HG03196 (cell line): ENCODE data around the gene FRRS1.
"Not testable (repeated sequence)": the region's sequence is repeated elsewhere in the genome, so short reads cannot be mapped to it uniquely, and the experiment has no call there.

Source experiments
- ATAC-seq: cut with Tn5 transposase; IDR thresholded peaks from one replicate; pipeline ENCODE4 v1.9.1; 2021; ENCODE audit not compliant: unreplicated experiment

The FRRS1 gene

GRCh38 chr1:99766378-99766800 is at the start of gene FRRS1:
TSS of gene FRRS1 (minus strand) at chr1:99766635. CDS start at chr1:99748768, 17,867 bp downstream.
- peak; percentile 98 for ATAC-seq

- no peak for ATAC-seq
These were observed 48.0 kb upstream of the FRRS1 start for GRCh38 chr1:99814373-99814900.

GRCh38 chr1:99811747-99812146 is 45.3 kb upstream of the FRRS1 start:
- ATAC-seq, result no peak

GRCh38 chr1:99811075-99811474 is 44.6 kb upstream of the FRRS1 start:
- no peak for ATAC-seq

GRCh38 chr1:99808391-99809115 is 42.1 kb upstream of the FRRS1 start:
- peak; percentile 92 for ATAC-seq

GRCh38 chr1:99806882-99807281 is 40.4 kb upstream of the FRRS1 start:
- no peak for ATAC-seq

GRCh38 chr1:99801584-99801983 is 35.1 kb upstream of the FRRS1 start:
- ATAC-seq, result no peak

GRCh38 chr1:99793861-99794260 is 27.4 kb upstream of the FRRS1 start:
- not testable (repeated sequence) for ATAC-seq

GRCh38 chr1:99789715-99790114 is 23.3 kb upstream of the FRRS1 start:
- ATAC-seq, result no peak

- no peak for ATAC-seq
These were observed 22.5 kb upstream of the FRRS1 start for GRCh38 chr1:99788896-99789295.

- peak; percentile 63 for ATAC-seq
These were observed 20.5 kb upstream of the FRRS1 start for GRCh38 chr1:99786751-99787501.

- ATAC-seq, result no peak
These were observed 18.4 kb upstream of the FRRS1 start for GRCh38 chr1:99784809-99785255.

- ATAC-seq, result no peak
These were observed 17.7 kb upstream of the FRRS1 start for GRCh38 chr1:99784143-99784542.

- no peak for ATAC-seq
These were observed 16.5 kb upstream of the FRRS1 start for GRCh38 chr1:99782920-99783319.

- no peak for ATAC-seq
These were observed 16.0 kb upstream of the FRRS1 start for GRCh38 chr1:99782397-99782796.

- no peak for ATAC-seq
These were observed 15.4 kb upstream of the FRRS1 start for GRCh38 chr1:99781798-99782197.

GRCh38 chr1:99777752-99778151 is 11.3 kb upstream of the FRRS1 start:
- no peak for ATAC-seq

- no peak for ATAC-seq
These were observed 9.7 kb upstream of the FRRS1 start for GRCh38 chr1:99776120-99776519.

GRCh38 chr1:99772809-99773208 is 6.4 kb upstream of the FRRS1 start:
- no peak for ATAC-seq

- no peak for ATAC-seq
These were observed 5.1 kb upstream of the FRRS1 start for GRCh38 chr1:99771513-99771918.

GRCh38 chr1:99768524-99769245 is 2.2 kb upstream of the FRRS1 start:
- ATAC-seq, result no peak
